UCSD-AML1 (cell line): ENCODE results near the gene CLEC10A.

Experiments
- DNase-seq: peaks from one replicate; lab custom pipeline; 2025; ENCODE audit not compliant: unreplicated experiment; lab: John Stamatoyannopoulos, UW

CLEC10A gene

GRCh38 chr17:7042501-7043181 is 37.4 kb downstream of the CLEC10A start:
- DNase-seq, result no peak

DNA sequence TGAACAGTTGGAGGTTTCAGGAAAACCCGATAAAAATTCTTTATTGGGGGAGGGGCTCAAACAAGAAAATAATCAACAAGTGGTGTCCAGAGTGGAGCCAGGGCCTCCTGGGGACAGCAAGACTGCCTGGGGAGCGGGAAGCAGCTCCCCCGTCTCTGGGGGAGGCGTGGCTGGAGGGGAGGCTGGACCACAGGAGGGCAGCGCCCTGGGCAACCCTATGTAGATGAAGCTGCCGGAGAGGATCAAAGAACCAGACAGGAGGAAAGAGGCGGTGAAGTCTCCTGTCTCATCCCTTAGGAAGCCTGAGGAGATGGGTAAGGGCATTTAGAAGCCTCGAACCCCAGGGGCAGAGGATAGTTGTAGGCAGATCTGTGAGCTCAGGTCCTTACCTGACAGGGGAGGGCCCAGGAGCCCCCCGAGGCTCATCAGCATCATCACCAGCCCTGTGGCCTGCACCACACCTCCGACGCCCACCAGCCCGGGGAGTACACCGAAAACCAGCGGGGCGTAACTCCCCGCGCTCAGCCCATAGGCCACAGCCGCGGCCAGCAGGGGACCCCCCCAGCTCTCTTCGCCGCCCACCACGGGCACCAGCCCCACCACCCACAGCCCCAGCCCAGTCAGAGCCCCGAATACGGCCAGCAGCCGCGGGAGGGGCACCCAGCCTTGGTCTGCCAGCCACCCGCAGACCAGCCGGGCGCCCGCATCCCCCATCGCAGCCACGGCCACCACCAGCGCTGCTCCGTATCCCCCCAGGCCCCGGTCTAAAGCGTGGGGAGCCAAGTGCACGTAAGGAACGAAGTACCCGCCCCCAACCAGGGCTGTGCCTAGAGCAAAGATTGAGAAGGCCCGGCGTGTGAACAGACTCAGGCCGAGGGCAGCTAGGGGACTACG is 38.2 kb downstream of the CLEC10A start:
- DNase-seq, result no peak

GRCh38 chr17:7039832-7040231 is 40.2 kb downstream of the CLEC10A start:
- no peak for DNase-seq

GRCh38 chr17:7038025-7038862 is 41.8 kb downstream of the CLEC10A start:
- no peak for DNase-seq

DNA sequence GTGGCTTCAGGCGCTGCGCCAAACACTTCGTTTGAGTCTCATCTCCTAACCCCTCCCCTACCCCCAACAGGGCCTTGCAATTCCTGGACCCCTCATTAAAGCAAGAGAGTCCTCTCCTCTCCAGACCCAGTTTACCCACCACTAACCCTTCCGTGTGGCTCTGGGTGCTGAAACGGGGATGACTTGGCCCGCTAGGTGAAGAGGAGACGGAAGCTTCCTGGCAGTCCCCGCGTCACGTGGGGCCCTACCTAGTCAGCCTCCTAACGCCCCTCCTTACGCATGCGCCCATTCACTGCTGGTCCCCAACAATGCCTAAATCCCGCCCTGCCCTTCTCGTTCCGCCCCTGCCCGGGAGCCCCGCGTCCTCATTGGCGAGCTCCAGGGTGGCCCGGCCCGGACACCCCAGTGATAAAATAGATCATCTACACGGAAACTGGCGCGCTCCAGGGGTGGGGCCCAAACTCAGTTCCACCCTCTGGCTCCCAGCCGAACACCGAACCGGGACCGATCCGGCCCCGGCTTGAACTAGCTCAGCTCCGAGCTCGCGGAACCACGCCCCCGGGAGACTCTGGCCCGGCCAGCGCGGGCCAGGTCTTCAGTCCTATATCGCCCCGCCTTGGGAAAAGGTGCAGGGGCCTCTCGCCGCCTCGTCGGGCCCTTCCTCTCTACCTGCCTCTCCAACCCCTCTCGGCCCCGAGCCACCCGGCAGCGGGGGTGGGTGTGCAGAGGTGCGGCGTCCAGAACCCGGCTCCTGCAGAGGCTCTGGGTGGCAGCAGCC is 44.3 kb downstream of the CLEC10A start, which contains the start of gene SLC16A13:
Gene SLC16A13, plus strand, starts transcription at position 425 of the 778 bp plus-strand sequence. CDS start 368 bp downstream, outside the sequence.
- peak; percentile 96 for DNase-seq

- peak; percentile 80 for DNase-seq
Measured at GRCh38 chr17:7034955-7035590, 45.0 kb downstream of the CLEC10A start.

- DNase-seq, result peak; percentile 69
Measured at GRCh38 chr17:7029659-7030058, 50.4 kb downstream of the CLEC10A start.

DNA sequence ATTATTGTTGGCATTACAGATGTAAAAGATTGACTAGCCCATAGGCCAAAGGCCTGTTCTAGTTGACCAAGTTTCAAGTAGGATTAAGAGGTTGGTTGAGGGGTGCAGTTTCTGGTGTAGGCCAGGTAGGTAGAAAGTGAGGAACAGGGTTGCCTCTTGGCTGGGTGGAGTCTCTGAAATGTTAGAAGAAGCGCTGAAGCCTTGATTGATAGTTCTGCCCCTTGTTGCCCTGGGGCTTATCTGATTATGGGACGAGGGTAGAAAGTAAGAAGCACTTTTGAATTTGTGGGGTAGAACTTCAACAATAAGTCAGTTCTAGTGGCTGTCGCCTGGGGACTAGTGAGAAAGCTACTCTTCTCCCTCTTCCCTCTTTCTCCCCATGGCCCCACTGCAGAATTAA is 51.0 kb downstream of the CLEC10A start:
- no peak for DNase-seq

DNA sequence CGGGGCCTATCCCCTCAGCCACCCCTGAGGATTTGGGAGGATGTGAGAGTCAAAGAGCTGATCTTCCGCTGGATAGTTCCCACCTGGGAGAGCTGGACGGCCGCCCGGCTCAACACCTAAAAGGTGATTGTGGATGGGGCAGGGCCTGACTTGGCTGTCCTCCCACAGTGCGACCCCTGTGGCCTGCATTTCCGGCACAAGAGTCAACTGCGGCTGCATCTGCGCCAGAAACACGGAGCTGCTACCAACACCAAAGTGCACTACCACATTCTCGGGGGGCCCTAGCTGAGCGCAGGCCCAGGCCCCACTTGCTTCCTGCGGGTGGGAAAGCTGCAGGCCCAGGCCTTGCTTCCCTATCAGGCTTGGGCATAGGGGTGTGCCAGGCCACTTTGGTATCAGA is 52.7 kb downstream of the CLEC10A start:
- no peak for DNase-seq

DNA sequence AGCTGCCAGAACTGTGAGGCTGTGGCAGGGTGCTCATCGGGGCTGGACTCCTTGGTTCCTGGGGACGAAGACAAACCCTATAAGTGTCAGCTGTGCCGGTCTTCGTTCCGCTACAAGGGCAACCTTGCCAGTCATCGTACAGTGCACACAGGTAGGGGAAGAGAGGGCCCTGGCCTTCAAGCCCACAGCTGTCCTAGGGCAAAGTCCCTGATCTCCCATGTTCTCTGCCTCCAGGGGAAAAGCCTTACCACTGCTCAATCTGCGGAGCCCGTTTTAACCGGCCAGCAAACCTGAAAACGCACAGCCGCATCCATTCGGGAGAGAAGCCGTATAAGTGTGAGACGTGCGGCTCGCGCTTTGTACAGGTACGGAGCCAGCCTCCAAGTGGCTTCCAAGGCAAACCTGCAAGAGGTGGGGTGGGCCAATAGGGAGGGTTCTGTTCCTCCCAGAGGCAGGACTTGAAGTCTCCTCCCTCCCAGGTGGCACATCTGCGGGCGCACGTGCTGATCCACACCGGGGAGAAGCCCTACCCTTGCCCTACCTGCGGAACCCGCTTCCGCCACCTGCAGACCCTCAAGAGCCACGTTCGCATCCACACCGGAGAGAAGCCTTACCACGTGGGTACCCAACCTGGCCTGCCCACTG is 53.5 kb downstream of the CLEC10A start:
- no peak for DNase-seq

DNA sequence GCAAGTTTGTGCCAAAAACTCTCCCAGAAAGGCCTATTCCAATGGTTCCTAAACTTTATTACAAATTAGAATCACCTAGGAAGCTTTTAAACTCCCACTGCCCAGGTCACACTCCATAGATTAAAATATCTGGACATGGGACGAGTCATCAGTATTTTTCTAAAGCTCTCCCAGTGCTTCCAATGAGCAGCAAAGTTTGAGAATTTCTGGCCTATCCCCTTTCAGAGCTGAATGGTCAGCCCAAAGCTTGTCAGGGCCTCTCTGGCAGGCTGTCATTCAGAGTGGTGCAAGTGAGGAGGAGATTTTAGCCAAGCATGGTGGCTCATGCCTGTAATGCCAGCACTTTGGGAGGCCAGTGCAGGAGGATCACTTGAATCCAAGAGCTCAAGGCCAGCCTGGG is 54.8 kb downstream of the CLEC10A start:
- DNase-seq, result no peak
